ENCODE data around the gene ZBTB7C. TPM values are rescaled to one million over a fixed set of nuclear protein-coding genes. Genes with fewer than 3 reads are reported as not detected.

Gene ZBTB7C
- total RNA-seq, 4 donors from 2014 or later: 38.2 to 92.3 (median 52.4) TPM

GRCh38 chr18:48061781-48062570 lies 347.2 kb downstream of the ZBTB7C start:
- H3K4me3 ChIP-seq: no peak overlapping the region
- H3K36me3 ChIP-seq: peaks cover 0 to 7% (median 0%) of the 10 kb centered on the region in 3 donors
- intact Hi-C loops (cut with DNase I): no loop called here
- H3K27ac ChIP-seq: peak overlapping the region; percentile 43 to 92 (median 86)
- H3K4me1 ChIP-seq: peaks cover 44 to 94% (median 59%) of the 10 kb centered on the region in 3 donors
- 48 to 61% methylated on average over 7 of the region's 7 CpGs for WGBS, 2 donors
- H3K27me3 ChIP-seq: no peaks in the 10 kb centered on the region
- H3K9me3 ChIP-seq: no peaks in the 10 kb centered on the region
- no peak for TF ChIP-seq CTCF (IDR thresholded peaks at IDR 0.05)
- no peak for TF ChIP-seq POLR2A (IDR thresholded peaks at IDR 0.05)
- DNase-seq: no peak

DNA sequence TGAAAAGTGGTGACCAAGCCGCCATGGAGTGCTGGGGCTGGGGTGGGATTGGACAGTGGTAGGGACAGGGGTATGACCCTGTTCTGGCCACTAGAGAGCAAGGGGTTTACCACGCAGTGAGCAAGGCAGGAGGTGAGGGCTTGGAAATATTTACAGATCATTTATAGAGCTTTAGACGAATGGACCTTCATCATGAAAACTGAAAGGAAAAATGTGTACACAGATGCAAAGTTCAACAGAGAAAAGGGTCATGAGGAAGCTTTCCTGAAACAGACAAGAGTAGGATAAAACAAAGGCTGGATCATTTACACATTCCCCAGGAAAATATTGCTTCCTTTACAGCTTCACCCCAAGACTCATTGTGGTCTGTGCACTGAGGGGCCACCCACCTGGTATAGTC lies 348.2 kb downstream of the ZBTB7C start:
- H3K4me1 ChIP-seq: peaks cover 44 to 90% (median 54%) of the 10 kb centered on the region in 3 donors

DNA sequence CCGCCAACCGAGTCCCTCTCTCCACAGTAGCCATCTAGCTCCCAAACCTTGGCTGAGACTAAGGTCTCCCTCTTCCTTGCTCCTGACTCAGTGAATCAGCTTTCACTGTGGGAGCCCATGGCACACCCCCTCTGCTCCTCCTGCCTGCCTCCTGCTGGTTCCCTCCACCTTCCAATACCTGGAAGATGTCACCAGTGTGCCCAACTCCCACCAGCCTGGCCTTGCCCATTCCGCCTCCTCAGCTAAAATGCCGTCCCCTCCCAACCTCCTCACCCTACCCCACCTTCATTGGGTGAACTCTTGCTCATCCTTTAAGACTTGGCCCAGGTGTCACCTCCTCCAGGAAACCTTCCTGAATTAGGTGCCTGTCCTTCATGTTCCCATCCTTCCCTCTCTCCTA lies 348.8 kb downstream of the ZBTB7C start:
- Histone ChIP-seq H3K36me3 (peaks cover 0 to 7% (median 0%) of the 10 kb centered on the region in 3 donors), H3K27ac (peak overlapping the region; percentile 80 to 92 (median 86)), H3K4me3 (no peak overlapping the region), H3K4me1 (peaks cover 38 to 90% (median 49%) of the 10 kb centered on the region in 3 donors), H3K27me3 (no peaks in the 10 kb centered on the region), H3K9me3 (no peaks in the 10 kb centered on the region)
- intact Hi-C loops (cut with DNase I): no loop called here
- TF ChIP-seq CTCF (IDR thresholded peaks at IDR 0.05) (no peak), POLR2A (IDR thresholded peaks at IDR 0.05) (no peak)
- no peak for DNase-seq
- 70 to 73% methylated on average over 4 of the region's 4 CpGs for WGBS, 2 donors

More for the DNA sequence above, 348.2 kb downstream of the ZBTB7C start:
- intact Hi-C loops (cut with DNase I): no loop called here
- Histone ChIP-seq H3K4me3 (no peak overlapping the region), H3K9me3 (no peaks in the 10 kb centered on the region), H3K36me3 (peaks cover 0 to 7% (median 0%) of the 10 kb centered on the region in 3 donors), H3K27me3 (no peaks in the 10 kb centered on the region), H3K27ac (peak overlapping the region; percentile 43 to 92 (median 86))
- TF ChIP-seq POLR2A (IDR thresholded peaks at IDR 0.05): no peak
- no peak for TF ChIP-seq CTCF (IDR thresholded peaks at IDR 0.05)
- WGBS, 2 donors: 67 to 82% methylated on average over 3 of the region's 3 CpGs
- DNase-seq: no peak

DNA sequence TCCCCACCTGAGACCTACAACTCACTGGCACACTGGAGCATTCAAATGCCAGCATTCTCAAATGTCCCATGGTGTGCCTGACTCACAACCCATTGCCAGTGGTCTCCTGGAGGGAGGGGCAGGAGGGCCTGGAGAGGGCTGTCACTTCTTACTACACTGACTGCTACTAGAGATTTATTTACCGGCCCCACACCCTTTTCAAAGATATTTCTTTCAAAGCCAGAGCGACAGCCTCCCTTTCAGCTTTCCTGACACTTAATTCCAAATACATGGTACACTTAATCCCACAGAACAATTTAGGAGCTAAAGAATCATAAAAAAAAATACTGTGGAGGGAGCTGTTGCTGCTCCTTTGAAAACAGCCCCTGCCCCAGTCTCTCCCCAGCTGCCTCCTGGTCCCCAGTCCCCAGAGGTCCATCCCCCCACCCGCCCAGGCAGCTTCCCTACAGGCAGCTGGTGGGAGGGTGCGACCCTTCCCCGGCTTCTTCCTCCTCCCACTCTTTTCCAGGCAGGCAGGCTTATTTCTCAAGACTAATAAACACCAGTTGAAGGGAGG lies 349.6 kb downstream of the ZBTB7C start:
- peaks cover 31 to 90% (median 41%) of the 10 kb centered on the region in 3 donors for H3K4me1 ChIP-seq
- TF ChIP-seq CTCF (IDR thresholded peaks at IDR 0.05) (no peak), POLR2A (IDR thresholded peaks at IDR 0.05) (no peak)
- no peaks in the 10 kb centered on the region for H3K27me3 ChIP-seq
- WGBS, 2 donors: 8 to 14% methylated on average over 5 of the region's 5 CpGs
- no peaks in the 10 kb centered on the region for H3K9me3 ChIP-seq
- intact Hi-C loops (cut with DNase I): no loop called here
- H3K4me3 ChIP-seq: peak overlapping the region in 1 of 4 donors; percentile 5
- no peak for DNase-seq
- peak overlapping the region; percentile 80 to 92 (median 86) for H3K27ac ChIP-seq
- H3K36me3 ChIP-seq: peaks cover 0 to 10% (median 0%) of the 10 kb centered on the region in 3 donors

DNA sequence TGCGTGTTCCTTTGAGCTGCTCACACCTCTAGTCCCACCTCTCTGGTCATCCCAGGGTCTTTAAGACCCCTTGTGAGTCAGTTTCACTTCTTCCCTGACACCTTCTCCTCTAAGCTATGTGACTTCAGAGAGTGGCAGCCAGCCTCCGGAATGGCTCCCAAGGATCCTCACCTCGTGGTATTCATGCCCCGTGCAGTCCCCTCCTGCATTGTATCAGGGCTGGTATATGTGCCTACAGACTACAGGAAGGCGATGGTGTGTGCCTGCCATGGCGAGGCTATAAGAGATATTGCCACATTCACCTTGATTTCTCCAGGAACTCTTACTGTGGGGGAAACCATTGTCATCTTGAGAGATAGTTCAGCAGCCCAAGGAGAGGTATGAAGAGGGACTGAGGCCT lies 350.7 kb downstream of the ZBTB7C start:
- intact Hi-C loops (cut with DNase I): no loop called here

More for the DNA sequence above, 350.7 kb downstream of the ZBTB7C start:
- H3K27me3 ChIP-seq: no peaks in the 10 kb centered on the region
- peak overlapping the region; percentile 80 to 92 (median 86) for H3K27ac ChIP-seq
- TF ChIP-seq POLR2A (IDR thresholded peaks at IDR 0.05) (no peak), CTCF (IDR thresholded peaks at IDR 0.05) (no peak)
- H3K4me1 ChIP-seq: peaks cover 29 to 90% (median 35%) of the 10 kb centered on the region in 3 donors
- peaks cover 0 to 16% (median 0%) of the 10 kb centered on the region in 3 donors for H3K36me3 ChIP-seq
- H3K4me3 ChIP-seq: no peak overlapping the region
- H3K9me3 ChIP-seq: no peaks in the 10 kb centered on the region
- 69 to 81% methylated on average over 5 to 6 of the region's 6 CpGs for WGBS, 2 donors
- DNase-seq: no peak

Data from esophagus squamous epithelium (tissue), 5 donors.